SK-N-MC (cell line): ENCODE results near the gene RPP38.

Source experiments
- DNase-seq: peaks from one replicate; pipeline ENCODE4 v3.0.0-alpha.2; 2011; ENCODE audit warnings: low read depth, low spot score
- H3K27ac ChIP-seq: fragments of 200-600 bp; sonication (generic); 2 replicates; pipeline ENCODE4 v1.5.1; 2016; ENCODE audit warnings: mixed run types
- H3K36me3 ChIP-seq: fragments of 200-600 bp; sonication (generic); 2 replicates; pipeline ENCODE4 v1.6.1; 2017; ENCODE audit warnings: antibody characterized with exemption, low read length, mixed read lengths; ENCODE audit not compliant: insufficient read depth
- H3K4me3 ChIP-seq: fragments of 200-600 bp; sonication (generic); 2 replicates; pipeline ENCODE4 v1.5.1; 2016
- H3K9ac ChIP-seq: fragments of 200-600 bp; sonication (generic); 2 replicates; pipeline ENCODE4 v1.8.0; 2017; ENCODE audit warnings: mixed run types, mixed read lengths; ENCODE audit not compliant: insufficient read length
- H3K9me3 ChIP-seq: fragments of 200-600 bp; sonication (generic); 2 replicates; pipeline ENCODE4 v1.6.1; 2017; ENCODE audit warnings: low read depth, mild to moderate bottlenecking, antibody characterized with exemption, low read length, moderate library complexity, mixed read lengths
- EZH2 ChIP-seq: fragments of 200-600 bp; sonication (generic); IDR thresholded peaks from one replicate; pipeline ENCODE4 v1.6.1; 2017; ENCODE audit warnings: antibody characterized with exemption
- FOXP2 ChIP-seq: optimal IDR thresholded peaks from 2 replicates; pipeline ENCODE3; 2011; ENCODE audit warnings: mild to moderate bottlenecking, moderate library complexity; ENCODE audit not compliant: insufficient read depth; ENCODE audit errors: extremely low read length, control extremely low read depth
- POLR2AphosphoS5 ChIP-seq: IDR thresholded peaks from 2 replicates; pipeline ENCODE4 v1.6.1; 2012; ENCODE audit warnings: mild to moderate bottlenecking, low read depth, low read length, borderline replicate concordance

Gene RPP38

DNA sequence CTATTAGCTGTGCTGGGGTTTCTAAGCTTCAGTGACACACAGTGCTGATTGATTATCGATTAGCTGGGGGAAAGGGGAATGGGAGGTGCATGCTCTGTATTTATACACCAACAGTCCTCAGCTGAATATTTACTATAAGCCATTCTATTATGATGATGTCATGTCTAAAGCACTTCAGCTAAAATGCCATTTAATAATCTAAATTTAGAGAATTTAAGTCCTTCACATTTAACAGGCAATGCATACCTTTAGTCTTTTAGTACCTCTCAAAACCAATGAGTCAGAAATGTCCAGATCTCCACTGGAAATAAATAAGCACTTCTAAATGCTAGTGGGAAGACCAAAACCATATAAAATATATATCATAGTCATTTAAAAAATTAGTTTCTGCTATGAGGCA is 24.6 kb downstream of the RPP38 start:
- H3K4me3 ChIP-seq = no peak overlapping the region
- H3K9me3 ChIP-seq = no peaks in the 10 kb centered on the region
- H3K27ac ChIP-seq = no peak overlapping the region
- TF ChIP-seq POLR2AphosphoS5 (no peak), EZH2 (no peak)
- no peak for DNase-seq
- no peak overlapping the region for H3K9ac ChIP-seq
- H3K36me3 ChIP-seq = no peaks in the 10 kb centered on the region

DNA sequence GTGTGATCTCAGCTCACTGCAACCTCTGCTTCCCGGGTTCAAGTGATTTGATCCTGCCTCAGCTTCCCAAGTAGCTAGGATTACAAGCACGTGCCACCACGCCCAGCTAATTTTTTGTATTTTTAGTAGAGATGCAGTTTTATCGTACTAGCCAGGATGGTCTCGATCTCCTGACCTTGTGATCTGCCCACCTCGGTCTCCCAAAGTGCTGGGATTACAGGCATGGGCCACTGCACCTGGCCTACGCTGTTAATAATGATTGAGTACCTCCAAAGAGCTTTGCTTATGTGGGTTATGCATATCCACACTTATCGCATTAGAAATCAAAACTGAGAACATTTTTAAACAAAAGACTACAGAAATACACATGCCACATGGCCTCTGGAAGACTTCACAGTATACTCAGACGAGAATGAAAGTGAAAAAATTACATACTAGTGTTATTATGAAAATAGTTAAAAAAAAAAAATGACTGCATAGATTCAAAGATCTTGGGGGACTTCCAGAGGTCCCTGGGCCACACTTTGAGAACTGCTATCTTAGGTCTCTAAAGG is 25.4 kb downstream of the RPP38 start:
- DNase-seq = no peak
- H3K27ac ChIP-seq = no peak overlapping the region
- TF ChIP-seq EZH2 (no peak), POLR2AphosphoS5 (no peak), FOXP2 (no peak)
- H3K36me3 ChIP-seq = no peaks in the 10 kb centered on the region
- H3K9ac ChIP-seq = no peak overlapping the region
- no peaks in the 10 kb centered on the region for H3K9me3 ChIP-seq
- no peak overlapping the region for H3K4me3 ChIP-seq

DNA sequence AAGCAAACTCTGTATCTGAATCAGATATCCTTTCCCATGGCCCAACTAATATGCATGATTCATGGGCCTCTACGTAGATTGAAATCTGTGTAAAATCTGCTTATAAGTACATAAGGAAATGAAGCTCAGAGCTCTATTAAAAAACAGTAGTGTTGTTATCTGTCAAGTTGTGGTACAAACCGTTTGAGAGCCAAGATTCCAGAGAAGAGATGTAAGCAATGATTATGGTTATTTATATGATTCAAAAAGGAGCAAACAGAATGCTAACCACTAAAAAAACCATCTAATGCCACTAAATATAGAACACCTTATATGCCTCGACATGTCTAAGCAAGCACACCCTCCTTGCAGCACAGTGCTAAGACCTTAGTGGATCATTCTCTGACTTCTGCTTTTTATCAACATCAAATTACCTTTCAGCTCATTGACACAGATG is 26.6 kb downstream of the RPP38 start:
- H3K36me3 ChIP-seq = no peaks in the 10 kb centered on the region
- H3K9ac ChIP-seq = no peak overlapping the region
- H3K4me3 ChIP-seq = no peak overlapping the region
- TF ChIP-seq POLR2AphosphoS5 (no peak), EZH2 (no peak), FOXP2 (no peak)
- no peak for DNase-seq
- no peak overlapping the region for H3K27ac ChIP-seq
- H3K9me3 ChIP-seq = no peaks in the 10 kb centered on the region

DNA sequence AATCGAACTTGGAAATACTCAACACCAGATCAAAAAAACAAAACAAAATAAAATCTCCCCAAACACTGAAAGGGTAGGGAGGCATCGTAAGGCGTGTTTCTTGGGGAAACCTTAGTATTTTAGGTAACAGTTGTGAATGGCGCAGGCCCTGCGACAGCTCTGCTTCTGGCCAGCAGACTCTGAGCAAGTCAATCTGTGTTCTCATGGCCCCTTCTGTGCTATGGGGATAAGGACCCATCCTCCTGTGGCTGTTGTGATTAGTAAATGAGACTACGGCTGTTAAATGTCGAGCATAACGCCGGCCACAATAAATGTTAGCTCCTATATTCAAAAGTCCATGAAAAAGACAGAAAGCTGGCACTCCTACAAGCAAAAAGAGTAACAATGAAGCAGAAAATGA is 27.0 kb downstream of the RPP38 start:
- no peaks in the 10 kb centered on the region for H3K36me3 ChIP-seq
- H3K4me3 ChIP-seq = no peak overlapping the region
- H3K9ac ChIP-seq = no peak overlapping the region
- TF ChIP-seq EZH2 (no peak), POLR2AphosphoS5 (no peak), FOXP2 (no peak)
- H3K9me3 ChIP-seq = no peaks in the 10 kb centered on the region
- no peak overlapping the region for H3K27ac ChIP-seq
- DNase-seq = no peak

DNA sequence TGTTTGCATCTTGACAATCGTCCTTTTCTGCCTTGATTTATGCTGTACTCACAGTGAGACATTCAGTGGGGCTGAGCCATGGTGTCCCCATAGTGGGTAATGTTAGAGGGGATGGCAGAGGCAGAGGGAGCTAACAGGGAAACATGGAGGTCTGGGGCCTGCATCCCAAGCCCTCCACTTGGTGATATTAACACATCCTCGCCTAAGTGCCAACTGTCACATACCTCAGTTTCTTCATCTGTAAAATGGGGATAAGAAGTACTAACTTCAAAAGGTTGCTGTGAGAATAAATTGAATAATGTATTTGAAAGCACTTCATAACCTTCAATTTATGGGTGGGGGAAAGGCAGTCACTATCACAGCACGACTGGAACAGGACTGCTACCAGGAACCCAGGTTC is 27.8 kb downstream of the RPP38 start:
- H3K9ac ChIP-seq = no peak overlapping the region
- no peaks in the 10 kb centered on the region for H3K9me3 ChIP-seq
- DNase-seq = no peak
- TF ChIP-seq POLR2AphosphoS5 (no peak), FOXP2 (no peak), EZH2 (no peak)
- no peaks in the 10 kb centered on the region for H3K36me3 ChIP-seq
- no peak overlapping the region for H3K27ac ChIP-seq
- no peak overlapping the region for H3K4me3 ChIP-seq

DNA sequence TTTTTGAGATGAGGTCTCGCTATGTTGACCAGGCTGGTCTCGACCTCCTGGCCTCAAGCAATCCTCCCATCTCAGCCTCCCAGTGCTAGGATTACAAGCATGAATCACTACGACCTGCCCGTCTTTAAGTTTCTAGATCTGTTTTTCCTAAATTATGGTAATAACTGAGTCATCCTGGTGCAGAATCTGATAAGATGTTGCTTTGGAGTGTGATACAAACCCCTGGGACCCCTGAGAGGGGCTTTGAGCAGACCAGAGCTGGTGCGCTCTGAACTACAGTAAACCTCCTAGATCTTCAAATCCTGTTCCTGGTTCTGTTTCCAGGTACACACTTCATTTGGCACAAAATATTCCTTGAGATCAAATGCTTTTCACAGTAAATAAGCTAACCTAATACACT is 34.2 kb downstream of the RPP38 start:
- Histone ChIP-seq H3K9me3 (no peaks in the 10 kb centered on the region), H3K36me3 (no peaks in the 10 kb centered on the region), H3K4me3 (no peak overlapping the region), H3K27ac (no peak overlapping the region), H3K9ac (no peak overlapping the region)
- TF ChIP-seq FOXP2 (no peak), EZH2 (no peak), POLR2AphosphoS5 (no peak)
- no peak for DNase-seq

DNA sequence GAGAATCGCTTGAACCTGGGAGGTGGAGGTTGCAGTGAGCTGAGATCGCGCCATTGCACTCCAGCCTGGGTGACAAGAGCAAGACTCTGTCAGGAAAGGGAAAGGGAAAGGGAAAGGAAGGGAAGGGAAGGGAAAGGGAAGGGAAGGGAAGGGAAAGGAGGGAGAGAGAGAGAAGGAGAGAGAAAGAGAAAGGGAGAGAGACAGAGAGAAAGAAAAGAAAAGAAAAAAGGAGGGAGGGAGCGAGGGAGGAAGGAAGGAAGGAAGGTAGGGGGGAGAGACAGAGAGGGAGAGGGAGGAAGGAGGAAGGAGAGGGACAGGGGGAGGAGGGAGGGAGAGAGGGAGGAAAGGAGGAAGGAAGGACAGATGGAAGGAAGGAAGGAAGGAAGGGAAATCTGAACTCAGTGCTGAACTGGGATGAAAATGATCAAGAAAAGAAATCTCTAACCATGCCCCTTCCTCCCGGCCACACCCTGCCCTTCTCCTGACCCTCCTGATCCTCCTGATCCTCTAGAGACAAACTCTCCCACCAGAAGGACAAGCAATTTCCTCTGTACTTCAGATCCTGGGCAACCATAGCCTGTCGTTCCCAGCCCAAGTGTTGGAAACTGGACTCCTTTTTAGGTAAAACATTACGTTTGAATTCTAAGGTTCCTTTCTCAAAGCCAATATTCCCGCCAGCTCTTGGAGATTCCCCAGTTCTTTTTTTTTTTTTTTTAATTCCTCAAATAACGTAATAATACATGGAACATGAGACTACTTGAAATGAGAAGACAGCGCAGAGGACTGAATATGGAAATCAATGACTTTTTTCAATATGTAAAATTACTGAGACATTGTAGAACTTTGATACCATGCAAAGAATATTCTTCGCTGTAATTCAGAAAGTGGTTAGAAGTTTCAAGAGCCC is 39.2 kb downstream of the RPP38 start:
- Histone ChIP-seq H3K4me3 (no peak overlapping the region), H3K9ac (no peak overlapping the region), H3K27ac (no peak overlapping the region), H3K9me3 (no peaks in the 10 kb centered on the region), H3K36me3 (no peaks in the 10 kb centered on the region)
- DNase-seq = no peak
- TF ChIP-seq EZH2 (no peak), FOXP2 (no peak), POLR2AphosphoS5 (no peak)

DNA sequence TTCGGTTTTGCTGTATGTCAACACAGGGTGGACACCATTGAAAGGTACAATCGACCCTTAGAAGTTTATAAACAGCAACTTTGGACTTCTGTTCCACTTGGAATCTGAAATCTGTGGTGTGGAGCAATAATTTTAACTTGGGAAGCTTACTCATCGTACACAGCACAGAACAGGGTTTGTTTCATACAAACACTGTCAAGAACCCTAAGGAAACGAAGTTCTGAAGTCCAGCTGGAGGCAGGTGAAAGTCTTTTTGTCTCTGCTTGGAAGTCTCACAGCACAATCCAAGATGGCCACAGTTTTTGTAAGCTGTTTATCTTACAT is 39.8 kb downstream of the RPP38 start:
- Histone ChIP-seq H3K36me3 (no peaks in the 10 kb centered on the region), H3K27ac (no peak overlapping the region)
- TF ChIP-seq POLR2AphosphoS5 = no peak
- TF ChIP-seq FOXP2 = no peak
- no peak for TF ChIP-seq EZH2

More for the DNA sequence above, 39.8 kb downstream of the RPP38 start:
- H3K9me3 ChIP-seq = no peaks in the 10 kb centered on the region
- no peak for DNase-seq
- no peak overlapping the region for H3K4me3 ChIP-seq
- H3K9ac ChIP-seq = no peak overlapping the region
